ENCODE results near the gene BRD2. TPM values are rescaled to one million over a fixed set of nuclear protein-coding genes. Genes with fewer than 3 reads are reported as not detected.

The BRD2 gene
- total RNA-seq = 100 to 1,000 TPM; 130 to 150 (median 136) TPM

DNA sequence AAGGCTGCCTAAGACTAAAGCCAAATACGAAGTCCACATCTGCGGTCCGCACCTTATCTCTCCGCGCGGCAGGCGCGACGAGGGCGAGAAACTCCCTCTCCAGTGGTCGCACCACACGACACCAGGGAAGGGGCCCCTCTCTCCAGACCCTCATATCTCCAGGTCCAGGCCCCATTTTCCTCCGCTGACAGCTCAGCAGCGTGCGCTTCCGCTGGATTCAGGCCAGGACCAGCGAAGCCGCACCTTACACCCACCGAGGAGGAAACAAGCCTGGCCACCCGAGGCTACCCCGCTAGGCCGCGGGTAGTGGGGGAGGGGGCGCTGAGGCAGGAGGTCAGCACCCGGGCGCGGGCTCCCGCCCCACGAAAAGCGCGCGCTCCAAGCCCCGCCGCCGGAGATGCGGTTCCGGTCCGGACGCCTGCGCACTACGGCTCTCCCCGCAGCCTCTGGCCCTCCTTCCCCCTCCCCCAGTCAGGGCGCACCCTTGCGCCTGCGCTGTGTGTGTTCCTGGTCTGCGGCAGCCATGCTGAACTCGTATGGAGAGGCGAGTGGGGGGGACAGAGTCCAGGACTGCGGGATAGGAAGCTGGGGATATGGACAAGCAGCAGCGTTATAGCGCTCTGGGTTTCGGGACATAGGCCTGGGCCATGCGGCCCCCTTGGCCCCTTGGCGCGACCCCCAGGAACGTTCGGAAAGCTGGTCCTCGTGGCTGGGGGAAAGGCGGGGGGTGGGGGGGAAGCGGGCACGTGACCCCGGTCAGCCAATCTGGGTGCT lies at the start of gene BRD2:
TSS of gene BRD2 (plus strand) at position 502 of the 774 bp plus-strand sequence. CDS start 4,305 bp downstream, outside the sequence.
- Histone ChIP-seq H3K4me3 (peak within 1 kb of the TSS; percentile 61 to 93 (median 72)), H3K27me3 (no peaks in the 10 kb centered on the region), H3K4me1 (peaks cover 0 to 34% (median 21%) of the 10 kb centered on the region in 4 donors), H3K9me3 (no peaks in the 10 kb centered on the region), H3K36me3 (peaks cover 0 to 9% (median 0%) of the 10 kb centered on the region in 3 donors), H3K27ac (peak within 1 kb of the TSS; percentile 99 to 100 (median 100))
- DNase-seq (ENCODE audit: low spot score in 2 of 2) = peak; percentile 86 to 89
- 0 to 1% methylated on average over 17 to 55 of the region's 62 CpGs for WGBS, 2 donors
- TF ChIP-seq EP300 (IDR thresholded peaks at IDR 0.05) = peak; percentile 68 to 98
- peak; percentile 94 to 97 for TF ChIP-seq POLR2A (IDR thresholded peaks at IDR 0.05)
- TF ChIP-seq, protein P1, sequence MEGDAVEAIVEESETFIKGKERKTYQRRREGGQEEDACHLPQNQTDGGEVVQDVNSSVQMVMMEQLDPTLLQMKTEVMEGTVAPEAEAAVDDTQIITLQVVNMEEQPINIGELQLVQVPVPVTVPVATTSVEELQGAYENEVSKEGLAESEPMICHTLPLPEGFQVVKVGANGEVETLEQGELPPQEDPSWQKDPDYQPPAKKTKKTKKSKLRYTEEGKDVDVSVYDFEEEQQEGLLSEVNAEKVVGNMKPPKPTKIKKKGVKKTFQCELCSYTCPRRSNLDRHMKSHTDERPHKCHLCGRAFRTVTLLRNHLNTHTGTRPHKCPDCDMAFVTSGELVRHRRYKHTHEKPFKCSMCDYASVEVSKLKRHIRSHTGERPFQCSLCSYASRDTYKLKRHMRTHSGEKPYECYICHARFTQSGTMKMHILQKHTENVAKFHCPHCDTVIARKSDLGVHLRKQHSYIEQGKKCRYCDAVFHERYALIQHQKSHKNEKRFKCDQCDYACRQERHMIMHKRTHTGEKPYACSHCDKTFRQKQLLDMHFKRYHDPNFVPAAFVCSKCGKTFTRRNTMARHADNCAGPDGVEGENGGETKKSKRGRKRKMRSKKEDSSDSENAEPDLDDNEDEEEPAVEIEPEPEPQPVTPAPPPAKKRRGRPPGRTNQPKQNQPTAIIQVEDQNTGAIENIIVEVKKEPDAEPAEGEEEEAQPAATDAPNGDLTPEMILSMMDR (IDR thresholded peaks at IDR 0.05) = peak in 2 of 5 experiments; percentile 39 to 47

DNA sequence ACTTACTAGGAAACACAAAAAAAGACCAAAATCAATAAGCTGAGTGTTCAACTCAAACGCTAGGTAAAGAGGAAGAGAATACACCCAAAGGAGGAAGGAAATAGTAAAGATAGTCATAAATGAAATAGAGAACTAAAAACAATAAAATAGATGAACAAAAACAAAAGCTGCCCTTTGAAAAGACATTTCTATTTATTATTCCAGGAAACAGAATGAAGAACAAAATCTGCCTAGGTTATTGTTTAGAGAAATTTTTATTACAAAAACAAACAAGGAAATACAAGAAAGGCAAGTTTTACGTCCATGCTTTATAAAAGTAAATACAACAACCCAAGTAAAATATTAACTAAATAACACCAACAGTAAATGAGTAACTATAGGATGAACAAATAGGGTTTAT lies 47.7 kb upstream of the BRD2 start:
- H3K27me3 ChIP-seq = no peaks in the 10 kb centered on the region
- H3K9me3 ChIP-seq = no peaks in the 10 kb centered on the region
- no peak for DNase-seq (ENCODE audit: low spot score in 2 of 2)
- no peaks in the 10 kb centered on the region for H3K4me1 ChIP-seq
- 54 to 59% methylated on average over 2 of the region's 2 CpGs for WGBS, 2 donors
- no peaks in the 10 kb centered on the region for H3K36me3 ChIP-seq
- H3K4me3 ChIP-seq = no peak overlapping the region
- TF ChIP-seq, protein P1 (IDR thresholded peaks at IDR 0.05) = no peak
- TF ChIP-seq EP300 (IDR thresholded peaks at IDR 0.05) (no peak), POLR2A (IDR thresholded peaks at IDR 0.05) (no peak)
- no peak overlapping the region for H3K27ac ChIP-seq

DNA sequence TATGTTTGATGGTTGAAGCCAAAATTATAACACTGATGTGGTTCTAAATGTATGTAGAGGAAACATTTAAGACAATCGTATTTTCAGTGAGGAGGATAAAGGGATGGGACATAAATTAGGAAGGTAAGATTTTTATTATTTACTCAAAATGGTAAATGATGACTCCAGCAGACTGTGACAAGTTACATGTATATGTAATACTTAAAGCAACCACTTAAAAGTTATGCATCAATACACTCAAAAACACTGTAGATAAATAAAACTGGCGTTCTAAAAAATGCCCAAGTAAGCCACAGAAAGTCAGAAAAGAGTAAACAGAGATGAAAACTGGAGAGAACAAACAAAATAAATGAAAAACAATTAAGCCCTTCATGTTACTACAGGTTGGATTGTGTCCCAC lies 46.3 kb upstream of the BRD2 start:
- no peak overlapping the region for H3K27ac ChIP-seq
- H3K27me3 ChIP-seq = no peaks in the 10 kb centered on the region
- 89 to 95% methylated on average over 2 of the region's 2 CpGs for WGBS, 2 donors
- DNase-seq (ENCODE audit: low spot score in 2 of 2) = no peak
- H3K9me3 ChIP-seq = no peaks in the 10 kb centered on the region
- no peaks in the 10 kb centered on the region for H3K36me3 ChIP-seq
- no peak for TF ChIP-seq POLR2A (IDR thresholded peaks at IDR 0.05)
- TF ChIP-seq, protein P1 (IDR thresholded peaks at IDR 0.05) = no peak
- TF ChIP-seq EP300 (IDR thresholded peaks at IDR 0.05) = no peak
- no peaks in the 10 kb centered on the region for H3K4me1 ChIP-seq
- no peak overlapping the region for H3K4me3 ChIP-seq

DNA sequence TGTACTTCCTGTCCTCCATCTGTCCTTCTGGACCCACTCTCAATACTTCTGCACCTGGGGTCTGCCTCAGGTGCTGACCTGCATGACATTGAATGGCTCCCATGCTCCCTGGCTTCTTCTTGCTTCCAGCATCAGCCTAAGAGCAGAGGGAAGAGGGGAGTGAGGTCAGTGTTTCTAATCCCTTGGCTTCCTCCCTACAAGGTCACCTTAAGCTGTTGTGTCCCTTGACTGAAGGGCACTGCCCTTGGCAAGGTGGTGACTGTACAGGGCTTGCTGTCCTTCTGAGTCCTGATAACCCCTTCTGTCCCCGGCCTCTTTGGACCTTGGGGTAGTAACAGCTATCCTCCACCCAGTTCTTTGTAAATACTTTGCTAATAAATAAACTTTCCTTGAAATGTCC lies 37.2 kb upstream of the BRD2 start:
- DNase-seq (ENCODE audit: low spot score in 2 of 2) = no peak
- H3K27ac ChIP-seq = no peak overlapping the region
- H3K36me3 ChIP-seq = no peaks in the 10 kb centered on the region
- H3K4me3 ChIP-seq = no peak overlapping the region
- no peaks in the 10 kb centered on the region for H3K9me3 ChIP-seq
- TF ChIP-seq POLR2A (IDR thresholded peaks at IDR 0.05) (no peak), EP300 (IDR thresholded peaks at IDR 0.05) (no peak)
- TF ChIP-seq, protein P1 (IDR thresholded peaks at IDR 0.05) = no peak
- WGBS, 2 donors = 0% methylated on average over 1 of the region's 1 CpG
- peaks cover 0 to 15% (median 0%) of the 10 kb centered on the region in 4 donors for H3K4me1 ChIP-seq
- no peaks in the 10 kb centered on the region for H3K27me3 ChIP-seq

DNA sequence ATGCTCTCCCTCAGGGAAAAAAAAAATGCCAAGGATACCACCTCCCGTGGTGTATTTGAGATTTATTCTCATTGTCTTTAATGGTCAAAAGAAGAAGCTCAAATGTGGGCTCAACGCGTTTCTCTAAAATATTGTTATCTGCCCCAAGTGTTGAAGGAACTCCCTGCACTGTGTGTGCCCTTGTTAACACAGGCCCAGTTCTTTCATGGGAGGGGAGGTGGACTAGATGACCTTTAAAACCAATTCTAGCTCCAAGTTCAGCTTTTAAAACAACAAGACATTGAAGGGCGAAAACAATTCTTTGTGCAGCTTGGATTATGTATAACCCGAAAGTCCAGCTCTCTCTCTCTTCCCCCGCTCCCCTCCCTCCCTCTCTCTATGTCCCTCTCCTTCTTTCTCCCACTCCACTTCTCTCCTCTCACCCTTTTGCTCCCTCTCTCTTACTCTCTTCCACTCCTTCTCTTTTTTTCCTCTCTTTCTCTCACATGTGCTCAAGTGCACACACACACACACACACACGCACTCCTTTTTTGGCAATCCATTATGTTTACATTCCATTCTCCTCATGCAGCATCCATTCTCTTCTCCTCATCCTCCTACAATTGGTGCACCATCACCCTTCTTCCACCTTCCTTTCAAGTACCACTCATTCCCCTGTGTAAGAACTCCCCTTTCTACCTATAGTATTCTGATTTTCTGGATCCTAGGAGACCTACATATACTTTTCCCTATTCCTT lies 36.1 kb upstream of the BRD2 start:
- H3K4me3 ChIP-seq = no peak overlapping the region

More for the DNA sequence above, 36.1 kb upstream of the BRD2 start:
- Histone ChIP-seq H3K27me3 (no peaks in the 10 kb centered on the region), H3K4me1 (peaks cover 0 to 15% (median 0%) of the 10 kb centered on the region in 4 donors), H3K9me3 (no peaks in the 10 kb centered on the region), H3K27ac (no peak overlapping the region), H3K36me3 (no peaks in the 10 kb centered on the region)
- TF ChIP-seq, protein P1 (IDR thresholded peaks at IDR 0.05) = no peak
- TF ChIP-seq POLR2A (IDR thresholded peaks at IDR 0.05) = no peak
- no peak for TF ChIP-seq EP300 (IDR thresholded peaks at IDR 0.05)
- 42 to 52% methylated on average over 7 of the region's 7 CpGs for WGBS, 2 donors
- DNase-seq (ENCODE audit: low spot score in 2 of 2) = no peak
